ENCODE results near the gene RRP15.

DNA sequence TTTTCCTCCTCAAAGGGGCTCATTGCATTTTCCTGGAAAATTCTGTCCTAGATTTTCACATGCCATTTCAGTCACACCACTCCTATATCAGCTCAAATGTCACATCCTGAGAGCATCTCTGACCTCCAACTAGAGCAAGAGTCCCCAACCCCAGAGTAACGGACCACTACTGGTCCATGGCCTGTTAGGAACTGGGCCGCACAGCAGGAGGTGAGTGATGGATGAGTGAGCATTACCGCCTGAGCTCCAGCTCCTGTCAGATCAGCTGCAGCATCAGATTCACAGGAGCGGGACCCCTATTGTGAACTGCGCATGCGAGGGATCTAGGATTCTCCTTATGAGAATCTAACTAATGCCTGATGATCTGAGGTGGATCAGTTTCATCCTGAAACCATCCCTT, 12.7 kb upstream of the RRP15 start:
- TF ChIP-seq, protein P1, sequence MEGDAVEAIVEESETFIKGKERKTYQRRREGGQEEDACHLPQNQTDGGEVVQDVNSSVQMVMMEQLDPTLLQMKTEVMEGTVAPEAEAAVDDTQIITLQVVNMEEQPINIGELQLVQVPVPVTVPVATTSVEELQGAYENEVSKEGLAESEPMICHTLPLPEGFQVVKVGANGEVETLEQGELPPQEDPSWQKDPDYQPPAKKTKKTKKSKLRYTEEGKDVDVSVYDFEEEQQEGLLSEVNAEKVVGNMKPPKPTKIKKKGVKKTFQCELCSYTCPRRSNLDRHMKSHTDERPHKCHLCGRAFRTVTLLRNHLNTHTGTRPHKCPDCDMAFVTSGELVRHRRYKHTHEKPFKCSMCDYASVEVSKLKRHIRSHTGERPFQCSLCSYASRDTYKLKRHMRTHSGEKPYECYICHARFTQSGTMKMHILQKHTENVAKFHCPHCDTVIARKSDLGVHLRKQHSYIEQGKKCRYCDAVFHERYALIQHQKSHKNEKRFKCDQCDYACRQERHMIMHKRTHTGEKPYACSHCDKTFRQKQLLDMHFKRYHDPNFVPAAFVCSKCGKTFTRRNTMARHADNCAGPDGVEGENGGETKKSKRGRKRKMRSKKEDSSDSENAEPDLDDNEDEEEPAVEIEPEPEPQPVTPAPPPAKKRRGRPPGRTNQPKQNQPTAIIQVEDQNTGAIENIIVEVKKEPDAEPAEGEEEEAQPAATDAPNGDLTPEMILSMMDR (IDR thresholded peaks at IDR 0.05), result no peak
- no peak for TF ChIP-seq POLR2A (IDR thresholded peaks at IDR 0.05)

All from vagina (tissue), 2 donors.